GM19023 (cell line): ENCODE data around the gene TRIM66.
A peak's percentile ranks its signal among the peaks of the same experiment; 100 is the strongest.

Experiments
- ATAC-seq: cut with Tn5 transposase; IDR thresholded peaks from one replicate; pipeline ENCODE4 v1.9.1; 2021; ENCODE audit warnings: mild to moderate bottlenecking, moderate library complexity; ENCODE audit not compliant: unreplicated experiment

The TRIM66 gene

DNA sequence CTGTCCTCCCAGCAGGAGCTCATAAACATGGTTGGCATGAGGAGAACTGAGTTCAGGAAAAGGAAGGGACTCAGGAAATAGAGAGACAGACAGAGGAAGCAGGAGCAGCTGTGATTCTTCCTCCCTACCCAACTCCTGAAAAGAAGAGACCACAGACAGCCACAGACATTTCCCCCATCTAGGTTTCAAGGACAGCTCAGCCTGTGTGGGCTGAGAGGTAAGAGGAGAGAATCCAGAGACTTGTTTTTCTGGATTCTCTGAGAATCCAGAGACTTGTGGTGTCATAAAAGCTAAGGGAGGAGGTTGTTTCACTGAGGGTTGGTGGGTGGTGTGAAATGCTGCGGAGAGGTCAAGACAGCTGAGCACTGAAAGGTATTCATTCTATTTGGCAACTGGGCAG lies 69.4 kb downstream of the TRIM66 start:
- no peak for ATAC-seq

GRCh38 chr11:8612522-8612921 lies 69.9 kb downstream of the TRIM66 start:
- no peak for ATAC-seq

- no peak for ATAC-seq
Measured at GRCh38 chr11:8610532-8611116, 71.8 kb downstream of the TRIM66 start.

- ATAC-seq = no peak
Measured at GRCh38 chr11:8608652-8609051, 73.8 kb downstream of the TRIM66 start.

DNA sequence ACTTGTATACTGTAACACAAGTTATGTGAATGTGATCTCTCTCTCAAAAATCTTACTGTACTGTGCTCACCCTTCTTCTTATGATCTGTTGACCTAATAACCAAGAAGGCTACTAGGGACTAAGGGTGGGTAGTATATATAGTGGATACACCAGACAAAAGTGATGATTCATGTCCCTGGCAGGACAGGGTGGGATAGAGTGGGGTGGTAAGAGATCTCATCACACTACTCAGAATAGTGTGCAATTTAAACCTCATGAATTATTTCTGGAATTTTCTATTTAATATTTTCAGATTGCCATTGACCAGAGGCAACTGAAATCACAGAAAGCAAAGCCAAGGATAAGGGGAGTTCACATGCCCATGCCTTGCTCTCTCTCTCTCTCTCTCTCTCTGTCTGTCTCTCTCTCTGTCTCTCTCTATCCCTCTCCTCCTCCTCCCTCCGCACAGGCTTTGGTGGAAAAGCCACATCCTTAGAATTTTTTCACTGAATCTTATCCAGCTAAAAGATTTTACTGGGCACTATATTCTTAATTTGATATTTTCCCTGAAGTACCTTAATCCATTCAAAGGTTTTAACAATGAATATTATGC lies 76.4 kb downstream of the TRIM66 start:
- ATAC-seq = no peak

DNA sequence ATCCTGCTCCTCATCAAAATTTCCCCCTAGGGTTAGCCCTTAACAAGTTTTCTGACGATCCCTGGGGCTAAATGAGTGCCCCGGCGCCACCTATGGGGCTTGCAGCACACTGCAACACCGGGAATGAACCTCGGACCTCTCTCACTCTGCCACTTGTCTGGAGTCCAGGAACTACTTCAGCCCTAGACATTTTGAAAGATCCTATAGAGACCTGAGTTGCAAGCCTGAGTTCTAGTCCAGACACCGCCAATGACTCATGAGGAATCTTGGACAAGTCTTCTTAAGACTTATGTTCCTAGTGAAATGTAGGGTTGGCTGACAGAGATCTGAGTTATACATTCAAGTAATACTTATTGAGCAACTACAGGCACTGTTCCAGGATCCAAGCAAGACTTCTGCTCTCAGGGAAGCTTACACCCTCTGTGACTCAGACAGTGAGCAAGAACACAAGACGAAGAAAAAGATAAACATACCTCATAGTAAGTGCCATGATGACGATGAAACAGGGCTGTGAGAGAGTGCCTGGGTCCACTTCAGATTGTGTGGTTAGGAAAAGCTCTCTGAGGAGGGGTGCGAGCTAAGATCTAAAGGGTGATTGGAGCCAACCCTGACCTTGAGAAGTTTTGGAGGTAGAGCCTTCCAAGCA lies 78.3 kb downstream of the TRIM66 start:
- ATAC-seq = peak; percentile 77

GRCh38 chr11:8603696-8604077 lies 78.8 kb downstream of the TRIM66 start:
- no peak for ATAC-seq

GRCh38 chr11:8601376-8602133 lies 80.9 kb downstream of the TRIM66 start:
- no peak for ATAC-seq

DNA sequence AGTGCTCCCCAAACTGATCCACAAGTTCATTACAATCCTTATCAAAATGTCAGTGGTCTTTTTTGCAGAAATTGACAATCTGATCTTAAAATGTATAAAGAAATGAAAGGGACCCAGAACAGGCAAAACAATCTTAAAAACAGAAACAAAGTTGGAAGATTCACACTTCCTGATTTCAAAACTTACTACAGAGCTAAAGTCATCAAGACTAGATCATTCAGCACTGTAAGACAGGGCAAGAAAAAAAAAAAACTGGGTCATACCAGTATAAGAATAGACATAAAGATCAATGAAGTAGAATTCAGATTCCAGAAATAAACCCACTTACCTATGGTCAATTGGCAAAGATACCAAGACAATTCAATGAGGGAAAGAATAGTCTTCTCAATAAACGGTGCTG lies 84.0 kb downstream of the TRIM66 start:
- ATAC-seq = no peak

DNA sequence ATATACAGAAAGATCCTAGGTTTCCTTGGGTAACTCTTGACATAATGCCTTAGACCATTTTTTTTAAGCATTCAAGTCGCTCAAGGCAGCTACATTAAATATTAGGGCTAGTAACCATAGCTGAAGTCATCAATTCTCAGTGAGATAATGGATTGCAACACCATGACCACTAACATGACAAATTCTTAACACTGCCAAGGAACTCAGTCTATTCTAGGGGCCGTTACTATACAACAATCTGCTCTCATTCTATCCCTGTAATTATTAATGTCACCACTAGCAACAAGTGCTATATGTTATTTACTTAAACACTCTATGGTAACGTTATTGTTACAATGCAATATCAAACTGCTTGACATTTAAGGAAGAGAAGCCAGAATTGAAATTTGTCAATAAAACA lies 85.3 kb downstream of the TRIM66 start:
- no peak for ATAC-seq

GRCh38 chr11:8596504-8597046 lies 85.9 kb downstream of the TRIM66 start:
- no peak for ATAC-seq

GRCh38 chr11:8593935-8594909 lies 88.2 kb downstream of the TRIM66 start, which contains the start of gene STK33:
TSS of gene STK33 (minus strand) at chr11:8594228. CDS start at chr11:8474905, 119,323 bp downstream.
- ATAC-seq = peak; percentile 98

GRCh38 chr11:8593455-8593854 lies 89.0 kb downstream of the TRIM66 start:
- peak; percentile 27 for ATAC-seq

- no peak for ATAC-seq
Measured at GRCh38 chr11:8587915-8588314, 94.5 kb downstream of the TRIM66 start.

DNA sequence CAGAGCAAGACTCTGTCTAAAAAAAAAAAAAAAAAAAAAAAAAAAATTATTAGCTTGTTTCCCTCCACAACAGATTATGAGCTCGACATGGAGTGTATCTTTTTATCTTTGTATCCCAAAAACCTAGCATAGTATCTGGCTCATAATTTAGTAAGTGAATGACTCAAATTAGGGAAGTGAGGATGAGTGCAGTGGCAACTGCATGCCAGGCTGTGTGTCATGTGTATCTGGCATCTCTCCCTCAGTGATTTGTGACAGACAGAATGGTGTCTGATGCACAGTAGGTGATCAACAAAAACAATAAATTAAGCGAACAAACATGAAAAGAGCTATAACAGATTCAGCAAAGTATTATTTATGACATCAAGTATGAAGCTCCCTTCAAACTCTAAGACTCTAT lies 95.7 kb downstream of the TRIM66 start:
- ATAC-seq = no peak

DNA sequence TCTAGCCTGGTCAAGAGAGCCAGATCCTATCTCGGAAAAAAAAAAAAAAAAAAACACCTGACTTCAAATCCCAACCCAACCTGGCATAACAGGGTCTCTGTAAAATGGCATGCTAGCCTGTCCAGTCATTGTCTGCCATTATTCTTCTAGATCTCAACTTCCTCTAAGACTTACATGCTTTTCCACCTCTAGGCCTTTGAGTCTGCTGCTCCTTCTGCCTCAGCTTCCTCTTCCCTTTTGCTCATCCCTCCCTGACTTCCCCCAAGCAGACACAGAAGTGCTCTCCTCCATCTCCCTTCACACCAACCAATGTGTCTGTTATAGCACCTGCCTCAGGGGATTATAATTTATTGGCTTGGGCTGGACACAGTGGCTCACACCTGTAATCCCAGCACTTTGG lies 96.3 kb downstream of the TRIM66 start:
- ATAC-seq = no peak

DNA sequence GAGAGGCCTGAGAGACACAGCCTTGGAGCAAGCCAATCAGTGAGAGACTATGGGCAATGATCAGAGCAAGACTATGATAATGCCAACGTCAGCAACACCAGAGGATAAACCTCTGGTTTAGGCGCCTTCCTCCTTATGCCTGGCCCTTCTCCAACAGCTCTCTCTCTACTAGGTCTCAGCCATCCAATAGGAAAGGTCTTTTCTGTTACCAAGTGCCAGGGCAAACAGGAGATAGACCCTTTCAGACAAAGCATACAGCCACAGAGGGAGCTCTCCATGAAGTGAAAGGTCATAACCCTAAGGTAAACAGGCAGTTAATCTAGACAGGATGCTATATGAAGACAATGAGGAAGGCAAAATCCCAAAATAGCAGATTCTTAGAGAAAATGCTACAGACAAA lies 98.0 kb downstream of the TRIM66 start:
- ATAC-seq = no peak

DNA sequence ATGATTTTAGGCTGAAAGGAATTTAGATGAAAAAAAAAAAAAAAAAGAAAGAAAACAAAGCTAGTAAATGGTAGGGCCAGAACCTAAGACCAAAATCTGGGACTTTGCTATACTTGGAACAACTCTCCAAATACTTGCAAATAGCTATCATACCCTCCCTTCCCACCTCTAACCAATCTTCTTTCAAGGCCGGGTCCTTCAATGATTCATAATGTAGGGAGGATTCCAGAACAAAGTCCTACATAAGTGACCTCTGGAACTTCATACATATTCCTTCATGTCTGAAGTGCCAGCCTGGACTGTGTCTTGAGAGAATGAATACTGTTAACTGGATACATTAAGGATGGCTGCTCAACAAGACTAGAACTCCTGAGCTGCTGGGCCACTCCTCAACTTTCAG lies 98.4 kb downstream of the TRIM66 start:
- ATAC-seq = no peak

GRCh38 chr11:8581300-8581699 lies 101.2 kb downstream of the TRIM66 start:
- no peak for ATAC-seq
